HS-27A (cell line): Measurements from ENCODE around the gene CCDC171.
"Not testable (repeated sequence)": the region's sequence is repeated elsewhere in the genome, so short reads cannot be mapped to it uniquely, and the experiment has no call there.

Source experiments
- DNase-seq: peaks from one replicate; pipeline ENCODE4 v3.0.0-alpha.2; 2012; ENCODE audit warnings: low read depth, missing footprints

Gene CCDC171

DNA sequence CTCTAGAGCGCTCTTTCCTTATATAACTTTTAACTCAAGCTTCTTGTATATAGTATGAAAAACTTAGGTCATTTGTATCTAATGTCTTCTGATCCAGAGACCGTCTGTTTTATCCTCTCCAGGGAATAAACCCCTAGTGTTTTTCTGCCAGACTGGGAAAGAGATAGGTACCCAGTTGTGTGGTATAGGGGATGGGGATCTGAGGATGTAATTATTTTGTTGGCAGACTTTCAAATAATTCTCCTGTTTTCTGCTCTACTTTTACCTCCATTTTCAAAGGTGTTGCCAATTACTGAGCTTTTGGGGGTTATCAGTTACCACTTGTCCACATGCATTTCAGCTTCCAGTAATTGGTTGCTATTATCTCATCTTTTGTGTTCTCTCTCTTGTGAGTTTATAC lies 17.9 kb downstream of the CCDC171 start:
- DNase-seq = no peak

DNA sequence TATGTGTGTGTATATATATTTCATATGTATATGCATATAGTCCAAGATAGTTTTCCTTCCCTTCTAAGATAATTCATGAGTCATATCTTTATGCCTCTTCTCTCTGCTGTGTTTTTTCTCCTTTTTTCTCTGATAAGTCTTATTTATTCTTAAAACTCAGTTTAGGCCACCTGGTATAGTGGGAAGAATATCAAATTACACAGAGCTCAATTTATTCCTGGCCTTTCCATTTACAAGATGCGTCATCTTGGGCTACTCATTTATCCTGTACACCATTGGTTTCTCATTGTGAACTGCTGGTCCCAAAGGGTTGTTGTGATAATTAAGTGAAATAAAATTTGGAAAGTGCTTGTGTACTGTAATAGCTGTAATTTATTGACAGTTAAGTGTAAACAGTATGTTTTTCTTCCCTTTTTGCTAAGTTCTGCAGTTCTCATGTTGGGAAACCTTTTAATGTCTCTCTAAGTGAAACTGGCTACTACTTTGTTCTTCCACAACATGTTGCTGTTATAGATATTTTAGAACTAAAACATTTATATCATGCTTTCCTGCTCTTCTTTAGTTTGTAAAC lies 19.4 kb downstream of the CCDC171 start:
- DNase-seq = no peak

DNA sequence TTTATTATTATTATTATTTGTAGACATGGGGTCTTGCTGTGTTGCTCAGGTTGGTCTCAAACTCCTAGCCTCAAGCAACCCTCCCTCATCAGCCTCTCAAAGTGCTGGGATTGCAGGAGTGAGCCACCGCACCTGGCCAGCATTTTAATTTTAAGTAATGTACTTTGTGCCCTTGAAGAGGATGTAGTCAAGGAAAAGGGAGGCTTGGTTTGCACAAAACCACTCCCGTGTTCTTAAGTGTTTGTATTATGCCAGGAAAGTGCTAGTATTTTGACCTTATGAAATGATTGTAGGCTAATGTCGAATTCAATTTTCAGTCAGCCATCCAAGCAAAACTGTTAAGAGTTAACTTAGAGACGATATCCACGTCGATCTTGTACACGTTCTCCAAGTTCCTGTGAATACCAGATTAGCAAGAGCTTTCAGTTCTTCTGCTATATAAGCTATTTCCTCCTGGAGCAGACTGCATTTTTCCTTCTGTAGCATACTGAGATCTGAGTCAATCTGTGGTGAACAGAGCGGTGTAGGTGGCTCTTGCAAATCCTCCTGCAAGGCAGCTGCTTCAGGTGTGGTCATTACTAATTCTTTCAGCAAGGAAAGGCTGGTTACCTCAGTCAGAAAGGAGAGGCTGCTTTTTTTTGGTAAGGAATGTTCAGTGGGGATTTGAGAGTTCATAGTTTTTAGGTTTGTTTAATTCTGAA lies 23.7 kb downstream of the CCDC171 start:
- no peak for DNase-seq

DNA sequence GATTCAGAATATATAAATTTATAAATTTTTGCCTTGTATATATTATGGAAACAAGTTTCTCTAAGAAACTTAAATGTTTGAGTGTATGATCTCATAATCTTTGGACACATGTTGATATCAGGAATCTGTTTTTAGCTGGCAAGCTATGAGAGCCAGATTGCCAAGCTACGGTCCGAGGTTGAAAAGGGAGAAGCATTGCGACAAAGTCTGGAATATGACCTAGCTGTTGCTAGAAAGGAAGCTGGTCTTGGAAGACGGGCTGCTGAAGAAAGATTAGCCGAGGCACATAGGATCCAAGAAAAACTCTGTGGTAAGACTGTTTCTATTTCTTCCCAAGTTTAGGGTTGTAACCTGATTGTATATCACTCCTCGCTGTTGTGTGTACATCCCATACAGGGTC lies 25.9 kb downstream of the CCDC171 start:
- DNase-seq = no peak

DNA sequence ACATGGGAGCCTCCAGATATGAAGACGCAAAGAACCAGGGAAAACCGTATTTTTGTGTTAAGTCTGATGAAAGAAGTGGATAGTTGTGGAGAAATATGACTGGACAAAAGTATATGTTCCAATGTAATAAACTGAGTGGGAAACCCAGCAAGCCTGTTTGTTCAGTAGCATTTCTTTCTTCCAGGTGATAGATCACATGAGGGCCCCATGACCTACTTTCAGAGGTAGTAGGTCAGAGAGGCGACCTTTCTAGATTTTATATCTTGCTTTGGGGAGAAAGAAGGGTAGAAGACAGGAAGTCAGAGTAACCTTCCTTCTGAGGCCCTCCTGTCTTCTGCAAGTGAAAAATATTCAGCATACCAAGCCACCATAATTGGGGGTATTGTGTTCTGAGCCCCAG lies 31.5 kb downstream of the CCDC171 start:
- DNase-seq = no peak

DNA sequence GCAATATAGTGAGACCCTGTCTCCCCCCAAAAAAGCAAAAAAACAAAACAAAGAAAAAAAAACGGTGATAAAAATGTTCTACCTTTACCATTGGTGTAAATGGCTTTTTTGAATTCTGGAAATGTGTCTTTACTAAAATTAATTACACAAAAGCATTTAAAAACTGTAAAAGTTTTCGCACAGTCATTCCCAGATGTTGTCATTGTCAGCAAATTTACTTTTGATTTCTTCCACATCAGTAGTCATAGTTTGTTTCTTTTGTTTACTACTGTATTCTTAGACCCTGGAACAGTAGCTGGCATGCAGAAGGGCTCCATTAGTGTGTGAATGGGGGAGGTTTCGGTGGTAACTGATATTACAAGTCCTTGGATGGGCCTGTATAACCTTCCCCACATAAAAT lies 39.5 kb downstream of the CCDC171 start:
- DNase-seq = no peak

DNA sequence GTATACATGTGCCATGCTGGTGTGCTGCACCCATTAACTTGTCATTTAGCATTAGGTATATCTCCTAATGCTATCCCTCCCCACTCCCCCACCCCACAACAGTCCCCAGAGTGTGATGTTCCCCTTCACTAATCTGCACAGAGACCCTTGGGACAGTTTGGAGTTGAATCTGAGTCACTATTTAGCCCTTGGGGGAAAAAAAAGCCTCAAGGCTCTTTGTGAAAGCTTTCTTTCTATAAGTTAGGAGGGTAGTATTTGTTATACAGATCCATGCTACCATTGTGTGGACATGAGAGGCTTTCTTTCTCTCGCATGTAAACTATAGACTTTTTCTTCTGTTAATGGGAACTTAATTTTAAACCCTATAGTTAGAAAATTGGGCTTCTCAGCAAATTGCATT lies 40.1 kb downstream of the CCDC171 start:
- DNase-seq = not testable (repeated sequence)

DNA sequence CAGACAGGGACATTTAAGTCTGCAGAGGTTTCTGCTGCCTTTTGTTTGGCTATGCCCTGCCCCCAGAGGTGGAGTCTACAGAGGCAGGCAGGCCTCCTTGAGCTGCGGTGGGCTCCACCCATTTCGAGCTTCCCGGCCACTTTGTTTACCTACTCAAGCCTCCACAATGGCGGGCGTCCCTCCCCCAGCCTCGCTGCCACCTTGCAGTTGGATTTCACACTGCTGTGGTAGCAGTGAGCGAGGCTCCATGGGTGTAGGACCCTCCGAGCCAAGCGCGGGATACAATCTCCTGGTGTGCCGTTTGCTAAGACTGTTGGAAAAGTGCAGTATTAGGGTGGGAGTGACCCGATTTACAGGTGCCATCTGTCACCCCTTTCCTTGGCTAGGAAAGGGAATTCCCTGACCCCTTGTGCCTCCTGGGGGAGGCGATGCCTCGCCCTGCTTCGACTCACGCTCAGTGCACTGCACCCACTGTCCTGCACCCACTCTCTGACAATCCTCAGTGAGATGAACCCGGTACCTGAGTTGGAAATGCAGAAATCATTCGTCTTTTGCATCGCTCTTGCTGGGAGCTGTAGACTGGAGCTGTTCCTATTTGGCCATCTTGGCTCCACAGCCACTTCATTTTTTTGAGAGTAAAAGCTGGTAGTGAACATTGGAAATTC lies 48.0 kb downstream of the CCDC171 start:
- not testable (repeated sequence) for DNase-seq

DNA sequence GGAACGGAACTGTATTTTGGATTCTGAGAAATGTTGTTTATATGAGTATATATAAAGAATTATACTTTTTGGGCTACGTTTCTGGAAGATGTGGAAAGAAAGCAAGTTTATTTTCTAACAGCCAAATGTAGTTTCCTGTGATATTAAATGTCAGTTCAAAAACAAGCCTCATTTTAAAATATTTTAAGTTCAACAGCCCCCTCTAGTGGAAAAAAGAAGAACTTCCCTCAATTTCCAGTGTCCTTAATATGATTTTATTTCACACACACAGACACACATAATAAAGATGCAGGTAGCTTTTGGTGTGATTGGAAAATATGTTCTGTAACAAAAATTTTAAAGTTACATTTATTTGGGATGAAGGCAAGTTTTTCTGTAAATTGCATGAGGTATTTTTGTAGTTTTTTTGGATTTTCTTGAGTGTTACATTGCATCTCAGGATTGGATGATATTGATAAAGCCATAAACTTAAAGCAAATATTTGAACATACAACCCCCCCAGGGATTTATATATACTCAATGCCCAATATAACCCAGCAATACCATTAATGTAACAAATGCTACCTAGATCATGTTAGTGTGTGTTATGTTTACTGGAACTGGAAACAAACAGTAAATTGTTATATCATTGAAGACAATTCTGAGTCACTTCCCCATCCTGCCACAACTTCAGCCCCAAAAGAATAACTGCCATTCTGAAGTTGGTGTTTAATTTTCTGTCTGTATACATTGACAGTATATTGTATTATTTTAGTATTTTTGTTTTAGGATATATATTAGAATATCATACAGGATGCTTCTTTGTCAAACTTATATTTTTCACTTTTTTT lies 54.0 kb downstream of the CCDC171 start:
- no peak for DNase-seq

DNA sequence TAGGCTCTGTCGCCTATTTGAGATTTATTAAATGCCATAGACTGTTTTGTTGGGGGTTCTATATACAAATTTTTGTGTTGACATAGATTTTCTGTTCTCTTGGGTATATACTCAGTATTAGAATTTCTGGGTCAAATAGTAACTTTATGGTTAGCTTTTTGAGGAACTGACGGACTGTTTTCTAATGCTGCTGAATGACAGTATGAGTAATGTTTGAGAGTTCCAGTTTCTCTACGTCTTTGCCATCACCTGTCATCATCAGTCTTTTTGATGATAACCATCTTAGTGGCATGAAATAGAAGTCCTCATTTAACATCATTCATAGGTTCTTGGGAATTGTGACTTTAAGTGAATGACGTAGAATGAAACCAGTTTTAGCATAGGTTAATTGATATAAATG lies 60.1 kb downstream of the CCDC171 start:
- no peak for DNase-seq

DNA sequence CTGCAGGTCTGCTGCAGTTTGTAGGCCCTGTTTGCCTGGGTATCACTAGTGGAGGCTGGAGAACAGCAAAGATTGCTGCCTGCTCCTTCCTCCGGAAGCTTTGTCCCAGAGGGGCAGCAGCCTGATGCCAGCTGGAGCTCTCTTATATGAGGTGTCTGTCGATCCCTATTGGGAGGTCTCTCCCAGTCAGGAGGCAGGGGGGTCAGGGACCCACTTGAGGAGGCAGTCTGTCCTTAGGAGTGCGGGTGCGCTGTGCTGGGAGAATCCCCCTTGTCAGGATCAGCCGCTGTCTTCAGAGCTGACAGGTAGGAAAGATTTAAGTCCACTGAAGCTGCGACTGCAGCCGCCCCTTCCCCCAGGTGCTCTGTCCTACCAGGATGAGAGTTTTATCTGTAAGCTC lies 64.9 kb downstream of the CCDC171 start:
- no peak for DNase-seq

DNA sequence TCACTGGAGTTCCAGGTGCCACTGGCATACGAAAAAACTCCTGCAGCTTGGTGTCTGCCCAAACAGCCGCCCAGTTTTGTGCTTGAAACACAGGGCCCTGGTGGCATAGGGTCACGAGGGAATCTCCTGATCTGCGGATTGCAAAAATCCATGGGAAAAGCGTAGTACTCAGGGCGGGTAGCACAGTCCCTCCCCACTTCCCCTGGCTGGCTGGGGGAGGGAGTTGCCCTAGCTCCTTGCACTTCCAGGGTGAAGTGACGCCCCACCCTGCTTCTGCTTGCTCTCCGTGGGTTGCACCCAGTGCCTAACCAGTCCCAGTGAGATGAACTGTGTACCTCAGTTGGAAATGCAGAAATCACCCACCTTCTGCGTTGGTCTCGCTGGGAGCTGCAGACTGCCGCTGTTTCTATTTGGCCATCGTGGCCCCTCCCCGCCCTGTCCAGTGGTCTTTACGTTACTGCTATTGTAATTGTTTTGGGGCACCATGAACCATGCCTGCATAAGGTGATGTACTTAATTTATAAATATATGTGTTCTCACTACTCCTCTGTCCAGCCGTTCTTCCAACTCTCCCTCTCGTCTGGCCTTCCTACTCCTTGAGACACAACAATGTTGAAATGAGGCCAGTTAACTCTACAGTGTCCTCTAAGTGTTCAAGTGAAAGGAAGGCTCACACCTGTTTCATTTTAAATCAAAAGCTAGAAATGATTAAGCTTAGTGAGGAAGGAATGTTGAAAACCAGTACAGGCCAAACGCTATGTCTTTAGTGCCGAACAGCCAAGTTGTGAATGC lies 65.9 kb downstream of the CCDC171 start:
- DNase-seq = no peak

DNA sequence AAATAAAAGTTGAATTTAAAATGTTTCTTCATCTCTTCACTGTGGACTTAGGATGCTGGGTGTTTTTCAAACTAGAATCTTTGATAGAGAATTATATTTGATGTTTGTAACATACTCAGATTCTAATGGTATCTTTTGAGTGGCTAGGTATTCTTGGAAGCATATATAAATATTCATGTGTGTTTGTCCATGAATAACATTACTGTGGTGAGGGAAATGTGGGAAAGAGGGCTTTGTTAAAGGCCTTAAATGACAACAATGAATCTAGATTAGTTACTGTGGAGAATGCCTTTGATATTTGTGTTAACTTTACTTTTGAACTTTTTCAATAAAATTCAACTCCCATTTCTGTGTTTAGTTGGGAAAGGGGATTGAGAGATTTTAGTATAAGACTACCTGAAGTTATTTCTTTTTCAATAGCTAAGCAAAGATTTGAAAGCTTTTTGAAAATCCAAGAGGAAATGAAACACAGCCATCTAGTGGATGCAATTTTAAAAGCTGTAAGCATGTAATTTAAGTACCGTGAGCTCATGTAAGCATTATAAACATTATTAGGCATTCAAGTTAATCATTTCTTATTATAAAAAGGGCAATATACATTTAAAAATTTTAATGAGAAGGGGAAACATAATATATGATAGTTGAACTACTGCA lies 69.6 kb downstream of the CCDC171 start:
- DNase-seq = no peak

DNA sequence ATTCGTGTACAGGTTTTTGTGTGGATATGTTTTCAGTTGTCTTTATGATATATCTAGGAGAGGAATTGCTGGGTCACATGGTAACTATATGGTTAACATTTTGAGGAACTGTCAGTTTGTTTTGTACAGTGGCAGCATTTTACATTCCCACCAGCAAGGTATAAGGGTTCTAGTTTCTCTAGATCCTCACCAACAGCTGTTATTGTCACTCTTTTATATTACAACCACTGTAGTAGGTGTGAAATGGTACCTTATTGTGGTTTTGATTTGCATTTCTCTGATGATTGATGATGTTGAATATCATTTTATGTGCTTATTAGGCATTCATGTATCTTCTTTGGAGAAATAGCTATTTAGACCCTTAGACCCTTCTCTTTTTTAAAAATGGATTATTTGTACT lies 82.9 kb downstream of the CCDC171 start:
- no peak for DNase-seq

DNA sequence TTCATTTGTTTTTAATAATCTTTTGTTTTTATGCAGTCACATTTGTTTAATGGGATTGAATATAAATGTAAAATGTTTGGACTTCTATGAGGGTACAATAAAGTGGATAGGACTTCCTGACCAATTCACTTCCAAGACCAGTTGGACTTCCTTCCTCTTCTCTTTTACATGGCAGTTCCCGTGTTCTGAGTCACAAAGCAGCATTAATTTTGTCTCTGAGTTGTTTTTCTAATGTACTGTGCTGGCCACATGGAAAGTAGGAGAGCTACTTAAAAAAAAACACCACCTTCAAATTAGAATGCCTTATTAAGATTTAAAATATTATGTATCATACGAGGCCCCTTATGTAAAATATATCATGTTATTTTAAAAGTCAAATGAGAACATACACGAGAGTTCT lies 87.3 kb downstream of the CCDC171 start:
- DNase-seq = no peak

DNA sequence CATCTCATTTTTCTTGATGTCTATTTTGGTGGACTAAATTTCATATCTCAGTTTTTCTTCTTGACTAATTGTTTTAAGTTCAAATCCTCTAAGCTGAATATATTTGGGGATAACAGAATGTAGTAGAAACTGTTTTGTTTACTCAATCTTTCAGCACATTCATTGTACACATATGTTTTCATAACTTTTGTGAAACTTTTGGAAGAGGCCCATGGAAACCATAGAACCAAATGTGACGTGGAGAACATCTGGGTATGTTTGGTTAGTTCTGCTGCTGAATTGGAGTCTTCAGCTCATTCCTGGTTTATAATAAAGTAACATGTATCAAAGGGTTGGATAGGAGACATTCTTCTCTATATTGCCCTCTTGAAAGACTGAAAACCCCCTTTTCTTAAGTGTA lies 88.4 kb downstream of the CCDC171 start:
- DNase-seq = no peak

DNA sequence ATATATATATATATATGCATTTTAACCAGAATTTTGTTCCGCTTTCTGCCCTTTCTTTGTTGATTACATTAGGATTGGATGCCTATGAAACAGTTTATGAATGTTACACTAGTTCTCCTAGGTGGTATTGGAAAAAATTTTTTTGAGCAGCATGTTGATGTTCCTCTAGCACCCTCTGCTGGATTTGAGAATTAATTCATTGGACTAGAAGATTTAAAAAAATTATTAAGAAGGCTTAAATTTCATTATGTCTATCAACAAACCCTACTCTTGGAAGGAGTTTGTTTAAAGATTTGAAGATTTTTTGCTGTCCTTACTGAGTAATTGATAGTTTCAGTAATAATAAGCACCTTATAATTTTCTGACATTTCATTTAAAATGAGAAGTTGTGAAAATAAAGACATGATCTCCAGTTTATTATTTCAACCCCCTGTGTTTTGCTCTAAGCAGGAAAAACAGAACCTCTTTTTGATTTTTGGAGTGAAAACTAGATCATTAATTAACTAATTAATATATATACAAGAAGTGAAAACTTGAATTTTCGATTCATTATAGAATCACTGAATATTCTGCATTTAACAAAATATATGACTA lies 89.6 kb downstream of the CCDC171 start:
- DNase-seq = peak; percentile 7

DNA sequence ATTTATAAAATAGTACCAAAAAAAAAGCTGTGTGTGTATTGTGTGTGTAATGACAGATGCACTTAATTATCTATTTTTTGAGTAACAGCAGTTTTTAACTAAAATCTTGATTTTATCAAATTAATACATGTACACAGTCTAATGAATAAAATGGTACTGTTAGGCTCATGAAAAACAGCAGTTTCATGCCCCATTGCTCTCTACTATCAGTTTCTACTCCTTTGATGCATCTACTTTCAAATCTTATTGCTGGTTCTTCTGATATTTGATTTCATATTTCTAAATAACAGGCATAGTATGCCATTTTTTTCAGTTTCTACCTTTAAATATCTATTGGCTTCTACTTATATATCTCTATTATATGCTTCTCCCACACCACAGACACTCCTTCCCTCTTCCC lies 117.4 kb downstream of the CCDC171 start:
- no peak for DNase-seq

DNA sequence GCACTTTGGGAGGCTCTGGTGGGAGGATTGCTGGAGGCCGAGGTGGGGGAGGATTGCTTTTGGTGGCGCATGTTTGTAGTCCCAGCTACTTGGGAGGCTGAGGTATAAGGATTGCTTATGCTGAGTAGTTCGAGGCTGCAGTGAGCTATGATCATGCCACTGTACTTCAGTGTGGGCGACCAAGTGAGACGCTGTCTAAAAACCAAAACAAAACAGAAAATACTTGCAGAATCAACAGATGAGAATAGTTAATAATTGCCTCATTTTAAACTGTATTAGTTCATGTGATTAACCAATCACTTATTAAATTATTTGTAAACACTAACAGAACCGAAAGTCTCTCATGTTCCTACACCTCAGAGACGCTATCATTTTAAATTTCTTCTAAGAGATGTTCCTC lies 118.1 kb downstream of the CCDC171 start:
- DNase-seq = no peak

DNA sequence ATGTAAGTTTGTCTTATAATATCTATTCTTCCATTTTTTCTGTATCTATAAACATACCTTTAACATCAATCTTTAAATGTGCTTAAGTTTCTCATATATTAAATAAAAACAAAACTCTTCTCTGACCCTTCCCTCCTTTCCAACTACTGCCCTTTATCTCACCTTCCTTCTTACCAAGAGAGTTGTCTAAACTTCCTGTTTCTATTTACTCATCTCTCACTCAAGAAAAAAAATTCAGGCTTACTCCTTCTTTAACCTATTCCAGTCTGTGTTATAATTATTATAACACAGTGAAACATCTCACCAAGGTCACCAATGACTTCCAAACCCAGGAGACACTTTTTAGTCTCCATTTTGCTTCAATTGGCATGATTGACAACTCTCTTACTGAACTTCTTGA lies 140.9 kb downstream of the CCDC171 start:
- no peak for DNase-seq

DNA sequence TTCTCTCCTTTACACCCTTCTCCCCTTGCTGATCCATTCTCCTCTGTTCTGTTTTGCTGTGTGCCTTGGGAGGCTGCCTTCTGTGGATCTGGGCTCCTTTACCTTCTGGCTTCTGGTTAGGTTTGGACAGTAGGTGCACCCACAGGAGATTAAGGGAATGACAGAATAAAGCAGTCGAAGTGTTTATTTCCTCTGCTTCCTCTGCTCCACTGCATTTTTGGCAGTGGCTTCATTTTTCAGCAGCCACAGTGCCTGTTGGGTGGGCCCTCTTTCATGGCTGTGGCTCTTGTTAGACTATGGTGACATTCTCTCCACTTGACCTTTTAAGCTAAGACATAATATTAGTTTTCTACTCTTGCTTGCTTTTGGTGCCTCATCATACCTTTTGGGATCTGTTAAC lies 144.1 kb downstream of the CCDC171 start:
- DNase-seq = no peak
